ENCODE measurements around the gene ME3.

DNA sequence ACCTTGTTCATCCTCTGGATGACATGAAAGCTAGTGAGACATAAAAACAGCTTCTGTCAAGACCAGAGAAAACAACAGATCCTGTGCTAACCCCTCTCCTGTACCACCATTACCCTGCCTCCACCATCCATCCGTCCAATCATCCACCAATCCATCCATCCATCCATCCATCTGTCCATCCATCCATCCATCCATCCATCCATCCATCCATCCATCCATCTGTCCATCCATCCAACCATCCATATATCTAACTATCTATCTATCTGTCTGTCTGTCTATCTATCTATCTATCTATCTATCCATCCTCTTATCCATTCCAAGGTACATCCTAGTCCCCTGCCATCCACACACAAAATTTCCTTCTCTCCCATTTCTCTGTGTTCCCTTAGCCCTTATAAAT, 46.6 kb upstream of the ME3 start:
- TF ChIP-seq, protein P1, sequence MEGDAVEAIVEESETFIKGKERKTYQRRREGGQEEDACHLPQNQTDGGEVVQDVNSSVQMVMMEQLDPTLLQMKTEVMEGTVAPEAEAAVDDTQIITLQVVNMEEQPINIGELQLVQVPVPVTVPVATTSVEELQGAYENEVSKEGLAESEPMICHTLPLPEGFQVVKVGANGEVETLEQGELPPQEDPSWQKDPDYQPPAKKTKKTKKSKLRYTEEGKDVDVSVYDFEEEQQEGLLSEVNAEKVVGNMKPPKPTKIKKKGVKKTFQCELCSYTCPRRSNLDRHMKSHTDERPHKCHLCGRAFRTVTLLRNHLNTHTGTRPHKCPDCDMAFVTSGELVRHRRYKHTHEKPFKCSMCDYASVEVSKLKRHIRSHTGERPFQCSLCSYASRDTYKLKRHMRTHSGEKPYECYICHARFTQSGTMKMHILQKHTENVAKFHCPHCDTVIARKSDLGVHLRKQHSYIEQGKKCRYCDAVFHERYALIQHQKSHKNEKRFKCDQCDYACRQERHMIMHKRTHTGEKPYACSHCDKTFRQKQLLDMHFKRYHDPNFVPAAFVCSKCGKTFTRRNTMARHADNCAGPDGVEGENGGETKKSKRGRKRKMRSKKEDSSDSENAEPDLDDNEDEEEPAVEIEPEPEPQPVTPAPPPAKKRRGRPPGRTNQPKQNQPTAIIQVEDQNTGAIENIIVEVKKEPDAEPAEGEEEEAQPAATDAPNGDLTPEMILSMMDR (IDR thresholded peaks at IDR 0.05) = no peak
- TF ChIP-seq, protein P2, sequence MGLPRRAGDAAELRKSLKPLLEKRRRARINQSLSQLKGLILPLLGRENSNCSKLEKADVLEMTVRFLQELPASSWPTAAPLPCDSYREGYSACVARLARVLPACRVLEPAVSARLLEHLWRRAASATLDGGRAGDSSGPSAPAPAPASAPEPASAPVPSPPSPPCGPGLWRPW (IDR thresholded peaks at IDR 0.05) = no peak
- TF ChIP-seq, protein P3, sequence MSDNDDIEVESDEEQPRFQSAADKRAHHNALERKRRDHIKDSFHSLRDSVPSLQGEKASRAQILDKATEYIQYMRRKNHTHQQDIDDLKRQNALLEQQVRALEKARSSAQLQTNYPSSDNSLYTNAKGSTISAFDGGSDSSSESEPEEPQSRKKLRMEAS (IDR thresholded peaks at IDR 0.05) = no peak
- TF ChIP-seq POLR2A (IDR thresholded peaks at IDR 0.05; ENCODE audit: low read length) = no peak
- no peak for TF ChIP-seq JUN (IDR thresholded peaks at IDR 0.05)
- TF ChIP-seq ZSCAN20 (CRISPR knock-in tag; IDR thresholded peaks at IDR 0.05) = no peak
- no peak for TF ChIP-seq HOXB5 (CRISPR knock-in tag; IDR thresholded peaks at IDR 0.05)
- TF ChIP-seq PHF8 (IDR thresholded peaks at IDR 0.05; ENCODE audit: borderline replicate concordance, low read depth) = no peak
- no peak for TF ChIP-seq ESRRA (IDR thresholded peaks at IDR 0.05; ENCODE audit: borderline replicate concordance, low read length)
- no peak for TF ChIP-seq HEYL (CRISPR knock-in tag; IDR thresholded peaks at IDR 0.05)

Data from A549 (cell line).